Subcutaneous abdominal adipose tissue (tissue), 5 donors: ENCODE data around the gene CLIC4.

ENCODE experiments used
- H3K27ac ChIP-seq: one replicate; pipeline ENCODE4 v1.7.0; 2013; ENCODE audit warnings: low read depth, mild to moderate bottlenecking, inconsistent platforms, low read length, moderate library complexity
- H3K27me3 ChIP-seq, 5 donors: one replicate each; pipeline ENCODE4 v1.7.0; 2013; ENCODE audit warnings: low read length in 5 of 5, inconsistent platforms in 1 of 5; ENCODE audit not compliant: control insufficient read depth in 5 of 5, insufficient read depth in 4 of 5
- H3K36me3 ChIP-seq, 5 donors: one replicate each; pipeline ENCODE4 v1.7.0; 2013; ENCODE audit warnings: low read length in 5 of 5; ENCODE audit not compliant: control insufficient read depth in 5 of 5, insufficient read depth in 5 of 5
- H3K4me1 ChIP-seq, 5 donors: one replicate each; pipeline ENCODE4 v1.7.0; 2013; ENCODE audit warnings: low read length in 5 of 5, mild to moderate bottlenecking in 3 of 5, moderate library complexity in 1 of 5; ENCODE audit not compliant: control insufficient read depth in 5 of 5, insufficient read depth in 5 of 5
- H3K4me3 ChIP-seq, 5 donors: one replicate each; pipeline ENCODE4 v1.7.0; 2013; ENCODE audit warnings: low read length in 5 of 5, low read depth in 1 of 5
- H3K9ac ChIP-seq, 5 donors: one replicate each; pipeline ENCODE4 v1.7.0; 2013; ENCODE audit warnings: low read length in 5 of 5, mild to moderate bottlenecking in 4 of 5, moderate library complexity in 3 of 5
- H3K9me3 ChIP-seq, 5 donors: one replicate each; pipeline ENCODE4 v1.7.0; 2013; ENCODE audit warnings: low read length in 5 of 5; ENCODE audit not compliant: control insufficient read depth in 5 of 5
- donor health status: healthy.
- donor health status: healthy.
- donor health status: healthy.
- donor health status: healthy.
- donor health status: healthy.

The CLIC4 gene

GRCh38 chr1:24872061-24872850 lies 127.0 kb downstream of the CLIC4 start:
- H3K27me3 ChIP-seq, result peaks cover 7 to 39% (median 32%) of the 10 kb centered on the region in 5 donors
- no peaks in the 10 kb centered on the region for H3K36me3 ChIP-seq
- no peaks in the 10 kb centered on the region for H3K9me3 ChIP-seq
- no peak overlapping the region for H3K27ac ChIP-seq
- no peak overlapping the region for H3K4me3 ChIP-seq
- peaks cover 0 to 21% (median 0%) of the 10 kb centered on the region in 5 donors for H3K4me1 ChIP-seq
- no peak overlapping the region for H3K9ac ChIP-seq

DNA sequence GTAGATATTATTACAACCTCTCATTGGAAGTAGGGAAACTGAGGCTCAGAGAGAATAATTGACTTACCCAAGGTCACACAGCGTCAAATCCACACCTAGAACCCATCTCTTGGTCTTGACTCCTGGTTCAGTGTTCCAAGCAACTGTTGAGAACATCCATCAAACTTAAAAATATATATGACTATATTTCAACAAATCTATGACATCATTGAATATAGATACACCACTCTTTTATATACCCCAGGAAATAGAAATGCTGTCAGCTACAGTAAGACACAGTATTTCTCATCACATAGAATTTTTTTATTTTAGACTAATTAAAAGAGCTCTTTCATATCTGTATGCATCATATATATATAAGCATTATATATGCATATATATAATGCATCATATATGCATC lies 127.9 kb downstream of the CLIC4 start:
- H3K9ac ChIP-seq, result no peak overlapping the region
- H3K9me3 ChIP-seq, result no peaks in the 10 kb centered on the region
- H3K27me3 ChIP-seq, result peaks cover 3 to 35% (median 24%) of the 10 kb centered on the region in 5 donors
- H3K4me3 ChIP-seq, result no peak overlapping the region
- H3K27ac ChIP-seq, result no peak overlapping the region
- H3K36me3 ChIP-seq, result no peaks in the 10 kb centered on the region
- H3K4me1 ChIP-seq, result peaks cover 0 to 21% (median 0%) of the 10 kb centered on the region in 5 donors

GRCh38 chr1:24874056-24874455 lies 128.8 kb downstream of the CLIC4 start:
- Histone ChIP-seq H3K4me1 (peaks cover 0 to 21% (median 0%) of the 10 kb centered on the region in 5 donors), H3K27me3 (peaks cover 3 to 33% (median 19%) of the 10 kb centered on the region in 5 donors), H3K4me3 (no peak overlapping the region), H3K27ac (no peak overlapping the region), H3K9ac (no peak overlapping the region), H3K36me3 (no peaks in the 10 kb centered on the region), H3K9me3 (no peaks in the 10 kb centered on the region)

DNA sequence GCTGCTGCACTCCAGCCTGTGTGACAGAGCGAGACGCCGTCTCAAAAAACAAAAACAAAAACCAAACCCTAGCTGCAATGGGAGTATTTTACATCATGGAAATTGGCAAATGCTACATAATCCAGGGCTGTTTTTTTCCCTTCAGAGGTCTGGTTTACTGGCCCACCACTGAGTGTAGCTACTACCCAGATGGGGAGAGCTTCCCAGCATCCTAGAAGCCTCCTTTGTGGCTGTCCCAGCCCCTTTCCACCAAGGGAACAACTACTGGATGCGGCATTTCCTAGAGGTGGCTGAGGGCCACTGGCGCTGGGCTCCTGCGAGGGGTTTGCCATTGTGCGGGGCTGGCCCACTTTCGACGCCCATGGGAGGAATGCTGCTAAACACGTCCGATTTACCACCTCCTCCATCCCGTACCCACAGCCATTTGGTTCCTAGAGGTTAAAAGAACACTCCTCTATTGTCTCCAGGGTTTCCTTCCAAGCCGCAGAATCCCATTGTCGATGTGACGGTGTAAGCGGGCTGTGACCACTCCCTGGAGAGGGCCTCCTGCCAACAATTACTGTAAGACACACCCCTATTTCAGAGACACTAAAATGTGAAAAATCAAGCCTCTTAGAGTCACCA lies 129.5 kb downstream of the CLIC4 start:
- Histone ChIP-seq H3K36me3 (no peaks in the 10 kb centered on the region), H3K27ac (no peak overlapping the region), H3K4me3 (no peak overlapping the region), H3K27me3 (peaks cover 3 to 33% (median 19%) of the 10 kb centered on the region in 5 donors), H3K4me1 (peaks cover 0 to 21% (median 0%) of the 10 kb centered on the region in 5 donors), H3K9me3 (no peaks in the 10 kb centered on the region), H3K9ac (no peak overlapping the region)

DNA sequence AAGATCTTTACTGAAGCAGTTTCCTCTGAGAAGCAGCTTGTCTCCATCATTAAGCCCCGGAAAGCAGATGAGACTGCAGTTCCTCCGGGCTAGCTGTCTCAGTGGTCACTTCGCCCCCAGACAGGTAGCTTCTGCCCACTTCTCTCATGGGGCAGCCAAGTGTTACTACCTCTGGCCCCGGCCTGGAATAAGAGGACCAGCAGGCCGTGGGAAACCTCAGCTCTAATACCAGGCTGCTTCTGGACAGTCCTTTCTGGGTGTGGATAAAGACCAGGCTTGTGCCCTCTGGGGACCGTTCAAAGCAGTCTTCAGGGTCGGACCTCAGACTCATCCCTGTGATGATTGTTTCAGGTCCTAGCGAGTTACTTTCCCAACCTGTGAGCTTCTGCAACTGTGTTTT lies 130.0 kb downstream of the CLIC4 start:
- no peak overlapping the region for H3K27ac ChIP-seq
- no peaks in the 10 kb centered on the region for H3K36me3 ChIP-seq
- peaks cover 0 to 21% (median 0%) of the 10 kb centered on the region in 5 donors for H3K4me1 ChIP-seq
- H3K9me3 ChIP-seq, result no peaks in the 10 kb centered on the region
- peaks cover 3 to 33% (median 19%) of the 10 kb centered on the region in 5 donors for H3K27me3 ChIP-seq
- no peak overlapping the region for H3K4me3 ChIP-seq
- no peak overlapping the region for H3K9ac ChIP-seq

GRCh38 chr1:24875991-24876506 lies 130.8 kb downstream of the CLIC4 start:
- H3K4me3 ChIP-seq, result no peak overlapping the region
- no peak overlapping the region for H3K9ac ChIP-seq
- H3K27me3 ChIP-seq, result peaks cover 3 to 27% (median 16%) of the 10 kb centered on the region in 5 donors
- H3K36me3 ChIP-seq, result no peaks in the 10 kb centered on the region
- peaks cover 0 to 16% (median 0%) of the 10 kb centered on the region in 5 donors for H3K4me1 ChIP-seq
- H3K27ac ChIP-seq, result no peak overlapping the region
- no peaks in the 10 kb centered on the region for H3K9me3 ChIP-seq

GRCh38 chr1:24878045-24878444 lies 132.8 kb downstream of the CLIC4 start:
- H3K27me3 ChIP-seq, result peaks cover 0 to 12% (median 8%) of the 10 kb centered on the region in 5 donors
- no peak overlapping the region for H3K27ac ChIP-seq
- H3K9me3 ChIP-seq, result peaks cover 0 to 2% (median 0%) of the 10 kb centered on the region in 5 donors
- H3K4me3 ChIP-seq, result no peak overlapping the region
- no peaks in the 10 kb centered on the region for H3K4me1 ChIP-seq
- H3K36me3 ChIP-seq, result no peaks in the 10 kb centered on the region
- H3K9ac ChIP-seq, result no peak overlapping the region

- H3K36me3 ChIP-seq, result no peaks in the 10 kb centered on the region
- no peaks in the 10 kb centered on the region for H3K4me1 ChIP-seq
- no peak overlapping the region for H3K9ac ChIP-seq
- H3K9me3 ChIP-seq, result peaks cover 0 to 4% (median 2%) of the 10 kb centered on the region in 5 donors
- peaks cover 0 to 12% (median 8%) of the 10 kb centered on the region in 5 donors for H3K27me3 ChIP-seq
- no peak overlapping the region for H3K27ac ChIP-seq
- no peak overlapping the region for H3K4me3 ChIP-seq
Measured at GRCh38 chr1:24878775-24879742, 133.8 kb downstream of the CLIC4 start.

DNA sequence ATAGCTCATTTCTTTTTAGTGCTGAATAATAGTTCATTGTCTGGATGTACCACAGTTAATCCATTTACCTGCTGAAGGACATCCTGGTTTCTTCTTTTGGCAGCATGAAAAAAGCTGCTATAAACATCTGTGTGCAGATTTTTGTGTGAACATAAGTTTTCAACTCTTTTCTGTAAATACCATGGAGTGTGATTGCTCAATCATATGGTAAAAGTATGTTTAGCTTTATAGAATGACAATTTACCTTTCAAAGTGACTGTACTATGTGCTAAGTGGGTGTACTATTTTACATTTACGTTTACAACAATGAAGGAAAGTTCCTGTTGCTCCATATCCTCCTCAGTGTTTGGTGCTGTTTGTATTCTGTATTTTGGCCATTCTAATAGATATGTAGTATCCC lies 135.8 kb downstream of the CLIC4 start:
- no peak overlapping the region for H3K9ac ChIP-seq
- H3K4me3 ChIP-seq, result no peak overlapping the region
- H3K27ac ChIP-seq, result no peak overlapping the region
- no peaks in the 10 kb centered on the region for H3K4me1 ChIP-seq
- no peaks in the 10 kb centered on the region for H3K36me3 ChIP-seq
- H3K27me3 ChIP-seq, result peaks cover 0 to 6% (median 0%) of the 10 kb centered on the region in 5 donors
- peaks cover 0 to 4% (median 2%) of the 10 kb centered on the region in 5 donors for H3K9me3 ChIP-seq
